ENCODE measurements around the gene MELTF.

DNA sequence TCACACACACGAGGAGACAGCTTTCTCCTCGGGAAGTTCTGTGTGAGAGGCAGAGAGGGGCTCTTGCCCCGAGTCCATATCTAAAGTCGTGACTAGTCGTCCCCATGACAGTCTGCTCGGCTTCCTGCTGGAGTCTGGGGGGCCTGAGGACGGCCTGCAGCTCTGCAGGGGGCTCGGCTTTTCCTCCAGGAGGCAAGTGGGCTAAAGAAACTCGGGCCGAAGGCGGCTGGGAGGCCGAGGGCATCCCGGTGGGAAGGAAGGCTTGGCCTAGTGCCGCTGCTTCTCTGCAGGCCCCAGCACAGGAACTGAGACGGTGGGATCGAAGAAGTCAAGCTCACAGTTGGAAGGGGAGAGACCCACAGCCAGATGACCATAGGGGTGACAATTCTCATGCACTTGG lies 35.6 kb downstream of the MELTF start:
- TF ChIP-seq, protein P1, sequence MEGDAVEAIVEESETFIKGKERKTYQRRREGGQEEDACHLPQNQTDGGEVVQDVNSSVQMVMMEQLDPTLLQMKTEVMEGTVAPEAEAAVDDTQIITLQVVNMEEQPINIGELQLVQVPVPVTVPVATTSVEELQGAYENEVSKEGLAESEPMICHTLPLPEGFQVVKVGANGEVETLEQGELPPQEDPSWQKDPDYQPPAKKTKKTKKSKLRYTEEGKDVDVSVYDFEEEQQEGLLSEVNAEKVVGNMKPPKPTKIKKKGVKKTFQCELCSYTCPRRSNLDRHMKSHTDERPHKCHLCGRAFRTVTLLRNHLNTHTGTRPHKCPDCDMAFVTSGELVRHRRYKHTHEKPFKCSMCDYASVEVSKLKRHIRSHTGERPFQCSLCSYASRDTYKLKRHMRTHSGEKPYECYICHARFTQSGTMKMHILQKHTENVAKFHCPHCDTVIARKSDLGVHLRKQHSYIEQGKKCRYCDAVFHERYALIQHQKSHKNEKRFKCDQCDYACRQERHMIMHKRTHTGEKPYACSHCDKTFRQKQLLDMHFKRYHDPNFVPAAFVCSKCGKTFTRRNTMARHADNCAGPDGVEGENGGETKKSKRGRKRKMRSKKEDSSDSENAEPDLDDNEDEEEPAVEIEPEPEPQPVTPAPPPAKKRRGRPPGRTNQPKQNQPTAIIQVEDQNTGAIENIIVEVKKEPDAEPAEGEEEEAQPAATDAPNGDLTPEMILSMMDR (conservative IDR thresholded peaks at IDR 0.05; ENCODE audit: low read length) = no peak
- TF ChIP-seq EZH2phosphoT487 (IDR thresholded peaks at IDR 0.05; ENCODE audit: borderline replicate concordance, low read depth, low read length) = no peak

Data from OCI-LY7 (cell line).